ENCODE results near the gene FZD7.

The FZD7 gene

GRCh38 chr2:202038471-202039277, 5.0 kb downstream of the FZD7 start:
- DNase-seq (ENCODE audit: low read depth): no peak

DNA sequence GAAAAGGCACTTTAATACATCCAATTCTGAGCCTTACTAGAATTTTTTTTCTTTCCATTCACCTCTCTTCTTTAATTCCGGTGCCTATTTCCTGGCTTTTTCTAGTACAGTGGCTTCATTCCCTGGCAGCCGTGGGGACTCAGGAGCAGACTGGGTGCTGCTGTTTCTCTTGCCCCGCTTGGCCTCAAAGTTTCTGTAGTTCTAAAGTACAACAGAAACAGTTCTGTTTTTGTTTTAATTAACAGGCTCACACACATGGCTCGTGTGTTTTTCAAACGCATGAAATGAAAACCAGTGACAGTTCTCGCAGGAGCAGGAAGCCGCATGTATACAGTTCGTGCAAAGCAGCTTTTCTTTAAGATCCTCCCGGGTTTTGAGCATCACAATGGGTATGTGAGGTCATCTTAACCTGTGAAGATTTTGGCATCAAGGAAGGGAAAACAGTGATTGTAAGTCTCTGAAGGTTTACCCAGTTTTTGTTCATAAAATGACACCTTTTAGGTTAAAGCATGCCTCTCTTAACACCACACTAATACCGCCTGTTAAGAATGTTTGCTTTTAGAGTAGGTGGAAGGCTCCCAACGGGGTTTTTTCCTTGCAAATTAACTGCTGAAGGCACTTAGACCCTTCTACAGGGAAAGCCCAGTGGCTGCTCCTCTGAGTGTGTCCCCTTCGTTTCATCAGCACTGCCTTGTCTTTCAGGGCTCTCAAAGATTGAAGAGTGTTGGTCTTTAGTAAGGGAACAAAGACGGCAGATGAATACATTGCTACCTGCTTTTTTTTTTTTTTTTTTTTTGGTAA, 5.8 kb downstream of the FZD7 start:
- no peak for DNase-seq (ENCODE audit: low read depth)

- DNase-seq (ENCODE audit: low read depth): no peak
Measured at GRCh38 chr2:202040079-202040844, 6.6 kb downstream of the FZD7 start.

DNA sequence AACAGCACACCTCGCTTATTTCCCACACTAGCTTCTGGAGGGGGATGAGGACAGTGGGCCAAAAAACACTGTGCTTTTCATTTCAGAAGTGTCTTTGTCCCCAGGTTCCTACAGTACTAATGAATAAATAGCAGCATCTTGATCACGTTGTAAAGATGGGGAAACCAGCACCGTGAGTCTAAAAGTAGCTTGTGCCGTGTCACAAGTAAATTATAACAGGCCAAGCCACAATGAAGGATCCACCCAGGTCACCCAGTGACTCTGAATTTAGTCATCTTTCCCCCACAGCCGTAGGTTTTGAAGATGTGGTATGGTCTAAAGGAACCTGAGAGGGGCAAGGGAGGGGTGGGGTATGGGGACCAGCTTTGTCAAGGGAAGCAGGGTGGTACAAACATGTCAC, 8.8 kb downstream of the FZD7 start:
- DNase-seq (ENCODE audit: low read depth): no peak

GRCh38 chr2:202043475-202043874, 9.8 kb downstream of the FZD7 start:
- DNase-seq (ENCODE audit: low read depth): no peak

GRCh38 chr2:202044777-202045176, 11.1 kb downstream of the FZD7 start:
- DNase-seq (ENCODE audit: low read depth): no peak

- no peak for DNase-seq (ENCODE audit: low read depth)
Measured at GRCh38 chr2:202046572-202046971, 12.9 kb downstream of the FZD7 start.

- no peak for DNase-seq (ENCODE audit: low read depth)
Measured at GRCh38 chr2:202049092-202049728, 15.6 kb downstream of the FZD7 start.

DNA sequence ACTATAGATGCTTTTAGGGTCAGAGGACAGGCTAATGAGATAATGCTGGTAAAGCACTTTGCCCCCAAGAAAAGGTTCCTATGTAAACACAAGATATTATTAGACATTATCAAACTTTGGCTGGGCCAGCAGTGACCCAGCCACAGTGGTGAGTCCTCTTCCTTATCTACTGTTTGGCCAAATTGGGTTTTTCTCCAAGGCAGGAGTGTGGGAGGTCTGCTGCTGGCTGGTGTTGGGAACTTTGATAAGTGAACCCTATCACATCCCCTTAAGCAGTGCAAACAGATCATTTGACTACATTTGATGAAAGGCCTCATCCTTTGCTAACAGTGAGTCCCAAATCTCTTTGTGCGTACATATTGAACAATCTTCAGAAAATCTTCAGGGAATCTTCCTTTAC, 16.2 kb downstream of the FZD7 start:
- DNase-seq (ENCODE audit: low read depth): no peak

- no peak for DNase-seq (ENCODE audit: low read depth)
Measured at GRCh38 chr2:202050652-202051051, 17.0 kb downstream of the FZD7 start.

DNA sequence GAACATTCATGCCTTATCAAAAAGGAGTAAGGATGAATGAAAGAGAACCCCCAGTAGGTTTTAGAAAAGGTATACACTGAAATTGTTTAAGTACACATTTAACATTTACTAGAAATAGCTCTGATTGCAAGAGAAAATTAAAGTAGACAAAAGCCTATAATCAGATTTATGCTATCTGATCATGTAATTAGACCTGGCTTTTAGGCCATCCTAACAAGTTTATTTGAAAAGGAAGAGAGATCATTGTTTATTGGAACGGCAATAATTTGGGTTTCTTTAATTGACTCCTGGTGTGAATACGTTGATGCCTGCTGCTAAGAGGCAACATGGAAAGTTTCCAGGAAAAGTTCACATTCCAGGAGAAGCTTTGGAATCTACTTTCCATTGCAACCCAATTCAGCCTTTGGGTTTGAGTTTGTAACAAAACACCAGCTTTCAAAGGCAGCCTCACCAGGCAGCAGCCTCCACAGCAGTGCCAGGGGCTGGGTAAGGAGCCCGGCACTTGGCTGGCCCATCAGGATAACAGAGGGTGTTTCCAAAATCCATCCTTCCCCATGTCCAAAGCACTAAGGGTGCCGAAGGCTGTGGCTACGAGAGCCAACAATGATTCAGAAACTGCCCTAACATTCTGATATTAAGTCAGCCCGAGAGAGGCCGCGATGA, 18.0 kb downstream of the FZD7 start:
- no peak for DNase-seq (ENCODE audit: low read depth)

- DNase-seq (ENCODE audit: low read depth): no peak
Measured at GRCh38 chr2:202052235-202052634, 18.6 kb downstream of the FZD7 start.

DNA sequence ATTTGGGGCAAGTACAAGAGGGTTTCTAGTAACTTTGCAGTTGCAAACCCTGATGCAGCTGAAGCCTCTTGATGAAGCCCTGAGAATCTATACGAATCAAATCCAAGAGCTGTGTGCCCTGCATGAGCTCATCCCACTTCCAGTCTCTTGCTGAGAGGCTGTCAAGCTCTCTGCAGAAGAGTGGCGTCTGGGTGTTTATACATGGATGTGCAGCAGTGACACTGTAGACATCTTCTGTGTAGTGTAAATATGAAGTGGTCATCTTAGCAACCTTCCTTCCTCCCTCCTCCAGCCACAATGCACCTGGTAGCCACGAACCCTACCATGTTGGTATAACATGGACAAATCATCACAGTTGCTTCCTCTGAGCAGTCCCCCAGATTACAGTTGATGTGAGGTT, 21.0 kb downstream of the FZD7 start:
- DNase-seq (ENCODE audit: low read depth): no peak

DNA sequence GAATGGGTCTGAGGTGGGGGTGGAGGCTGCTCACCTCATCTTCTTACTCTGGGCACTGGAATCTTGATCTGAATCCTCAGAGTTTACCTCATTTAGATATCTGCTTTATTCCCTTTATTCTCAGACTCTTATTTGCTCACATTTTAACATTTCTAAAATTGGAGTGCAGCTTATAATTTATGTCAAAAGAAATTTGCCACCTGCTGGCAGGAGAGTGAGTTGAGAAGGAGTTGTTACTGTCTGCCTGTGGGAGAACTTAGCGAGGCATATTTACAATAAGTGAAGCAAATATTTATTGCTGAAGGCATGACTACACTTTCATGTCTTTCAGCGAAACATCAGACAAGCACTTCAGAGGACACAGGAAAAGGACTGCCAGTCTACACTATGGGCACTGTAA, 23.0 kb downstream of the FZD7 start:
- DNase-seq (ENCODE audit: low read depth): no peak

DNA sequence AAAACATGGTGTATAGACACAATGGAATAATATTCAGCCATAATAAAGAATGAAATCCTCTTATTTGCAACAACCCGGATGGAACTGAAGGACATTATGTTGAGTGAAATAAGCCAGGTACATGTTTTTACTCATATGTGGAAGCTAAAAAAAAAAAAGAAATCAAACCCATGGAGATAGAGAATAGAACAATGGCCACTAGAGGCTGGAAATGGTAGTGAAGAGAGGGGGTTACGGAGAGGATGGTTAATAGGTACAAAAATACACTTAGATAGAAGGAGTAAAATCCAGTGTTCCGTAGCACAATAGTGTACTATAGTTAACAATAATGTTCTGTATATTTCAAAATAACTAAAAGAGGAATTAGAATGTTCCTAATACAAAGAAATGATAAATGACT, 26.6 kb downstream of the FZD7 start:
- DNase-seq (ENCODE audit: low read depth): no peak

- DNase-seq (ENCODE audit: low read depth): no peak
Measured at GRCh38 chr2:202061695-202062094, 28.0 kb downstream of the FZD7 start.

DNA sequence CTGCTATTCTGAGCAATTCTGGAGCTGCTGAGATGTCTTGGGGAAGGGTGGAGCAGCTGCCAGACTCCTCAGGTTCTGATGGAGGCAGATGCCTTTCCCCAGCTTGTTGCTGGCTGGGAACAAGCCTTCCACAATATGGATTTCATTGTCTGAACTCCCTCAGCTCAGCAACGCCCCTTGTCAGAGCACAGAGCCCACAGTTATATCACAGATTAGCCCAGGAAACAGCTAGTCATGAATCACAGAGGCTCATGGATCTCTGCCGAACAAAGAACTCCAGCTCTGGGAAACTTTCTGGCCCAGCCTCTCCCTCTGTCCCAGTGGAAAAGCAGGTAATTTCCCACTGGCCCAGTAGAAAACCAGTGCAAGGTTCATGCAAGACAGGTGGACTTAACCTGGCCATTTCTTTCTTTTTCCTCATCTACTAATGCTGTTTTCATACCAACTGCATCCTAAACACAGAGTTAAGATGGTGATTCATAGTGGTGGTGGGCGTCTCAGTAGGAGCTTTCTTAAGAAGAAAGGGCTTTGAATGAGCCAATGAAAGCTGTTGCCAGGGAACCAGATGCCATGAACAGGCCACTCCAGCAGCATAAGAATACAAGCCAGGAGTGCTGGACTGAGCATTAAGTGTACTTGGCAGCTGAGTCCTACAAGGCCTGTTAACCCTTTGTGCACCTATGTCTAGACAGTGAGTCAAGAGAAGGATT, 30.7 kb downstream of the FZD7 start:
- no peak for DNase-seq (ENCODE audit: low read depth)

DNA sequence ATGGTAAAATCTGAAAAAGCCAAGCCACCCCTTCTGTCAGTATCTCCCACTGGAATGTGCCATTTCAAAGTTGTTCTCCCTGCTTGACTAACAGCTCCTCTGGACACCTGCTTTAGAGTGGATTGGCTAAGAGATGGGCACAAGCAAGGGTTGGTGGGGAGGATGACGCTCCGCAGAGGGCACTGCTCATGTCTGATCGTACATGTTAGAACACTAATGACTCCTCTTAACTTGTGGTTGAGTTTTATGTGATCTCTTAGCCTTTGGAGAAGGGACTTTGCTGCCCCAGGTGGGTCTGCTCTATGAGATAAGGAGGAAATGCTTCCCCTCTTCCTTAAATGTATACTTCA, 31.2 kb downstream of the FZD7 start:
- no peak for DNase-seq (ENCODE audit: low read depth)

DNA sequence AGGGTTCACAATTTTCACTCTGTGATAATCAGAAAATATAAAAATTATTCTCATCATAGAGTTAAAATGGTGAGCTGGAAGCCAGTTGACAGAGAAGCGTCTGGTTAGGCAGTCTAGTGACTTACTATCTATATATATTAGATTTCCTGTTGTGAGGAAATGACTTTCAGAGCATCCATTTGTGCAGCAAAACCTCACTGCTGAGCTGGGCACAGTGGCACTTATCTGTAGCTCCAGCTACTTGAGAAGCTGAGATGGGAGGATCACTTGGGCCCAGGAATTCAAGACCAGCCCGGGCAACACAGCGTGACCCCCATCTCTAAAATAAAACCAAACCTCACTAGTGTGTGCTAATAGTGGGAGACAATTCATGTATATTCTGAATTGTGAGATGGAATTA, 32.2 kb downstream of the FZD7 start:
- no peak for DNase-seq (ENCODE audit: low read depth)

- DNase-seq (ENCODE audit: low read depth): no peak
Measured at GRCh38 chr2:202066875-202067274, 33.2 kb downstream of the FZD7 start.

GRCh38 chr2:202067589-202067988, 33.9 kb downstream of the FZD7 start:
- no peak for DNase-seq (ENCODE audit: low read depth)

Measured in stimulated activated CD8-positive, alpha-beta memory T cell treated with anti-CD3 and anti-CD28 coated beads, Interleukin-15, amount 100 ng/mL, for 1 hour (primary cell).